HG03108 (cell line): Measurements from ENCODE around the gene KDM1B.
A peak's percentile ranks its signal among the peaks of the same experiment; 100 is the strongest.

ENCODE experiments used
- ATAC-seq: cut with Tn5 transposase; IDR thresholded peaks from one replicate; pipeline ENCODE4 v1.9.1; 2021; ENCODE audit warnings: moderate library complexity; ENCODE audit not compliant: unreplicated experiment

Gene KDM1B

DNA sequence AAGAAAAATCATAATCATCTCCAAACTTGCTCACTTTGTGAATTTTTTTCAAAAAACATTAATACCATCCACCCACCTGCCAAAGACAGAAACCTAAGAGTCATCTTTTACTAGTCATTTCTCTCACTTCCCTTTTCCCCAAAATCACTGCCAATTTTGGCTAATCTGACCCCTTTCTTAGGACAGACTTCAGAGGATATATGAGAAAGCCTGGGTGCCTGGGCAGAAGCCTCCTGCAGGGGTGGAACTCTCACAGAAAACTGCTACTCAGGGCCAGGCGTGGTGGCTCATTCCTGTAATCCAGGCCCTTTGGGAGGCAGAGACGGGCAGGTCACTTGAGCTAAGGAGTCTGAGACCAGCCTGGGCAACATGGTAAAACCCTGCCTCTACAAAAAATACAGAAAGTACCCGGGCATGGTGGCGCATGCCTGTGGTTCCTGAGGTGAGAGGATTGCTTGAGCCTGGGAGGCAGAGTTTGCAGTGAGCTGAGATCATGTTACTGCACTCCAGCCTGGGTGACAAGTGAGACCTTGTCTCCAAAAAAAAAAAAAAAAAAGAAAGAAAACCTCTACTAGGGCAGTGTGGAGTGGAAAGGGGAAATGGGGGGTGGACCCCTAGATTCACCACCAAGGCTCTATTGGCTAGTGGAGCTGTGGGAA is 105.4 kb downstream of the KDM1B start:
- ATAC-seq: peak; percentile 39

DNA sequence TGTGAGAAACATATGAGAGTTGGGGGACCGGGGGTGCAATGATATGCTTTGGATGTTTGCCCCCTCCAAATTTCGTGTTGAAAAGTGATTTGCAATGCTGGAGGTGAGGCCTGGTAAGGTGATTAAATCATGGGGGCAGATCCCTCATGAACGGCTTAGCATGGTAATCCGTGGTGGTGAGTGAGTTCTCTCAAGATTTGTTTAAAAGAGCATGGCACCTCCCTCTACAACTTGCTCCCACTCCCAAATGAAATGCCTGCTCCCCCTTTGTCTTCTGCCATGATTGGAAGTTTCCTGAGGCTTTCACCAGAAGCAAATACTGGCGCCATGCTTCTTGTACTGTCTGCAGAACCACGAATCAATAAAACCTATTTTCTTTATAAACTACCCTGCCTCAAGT is 106.7 kb downstream of the KDM1B start:
- ATAC-seq: no peak

DNA sequence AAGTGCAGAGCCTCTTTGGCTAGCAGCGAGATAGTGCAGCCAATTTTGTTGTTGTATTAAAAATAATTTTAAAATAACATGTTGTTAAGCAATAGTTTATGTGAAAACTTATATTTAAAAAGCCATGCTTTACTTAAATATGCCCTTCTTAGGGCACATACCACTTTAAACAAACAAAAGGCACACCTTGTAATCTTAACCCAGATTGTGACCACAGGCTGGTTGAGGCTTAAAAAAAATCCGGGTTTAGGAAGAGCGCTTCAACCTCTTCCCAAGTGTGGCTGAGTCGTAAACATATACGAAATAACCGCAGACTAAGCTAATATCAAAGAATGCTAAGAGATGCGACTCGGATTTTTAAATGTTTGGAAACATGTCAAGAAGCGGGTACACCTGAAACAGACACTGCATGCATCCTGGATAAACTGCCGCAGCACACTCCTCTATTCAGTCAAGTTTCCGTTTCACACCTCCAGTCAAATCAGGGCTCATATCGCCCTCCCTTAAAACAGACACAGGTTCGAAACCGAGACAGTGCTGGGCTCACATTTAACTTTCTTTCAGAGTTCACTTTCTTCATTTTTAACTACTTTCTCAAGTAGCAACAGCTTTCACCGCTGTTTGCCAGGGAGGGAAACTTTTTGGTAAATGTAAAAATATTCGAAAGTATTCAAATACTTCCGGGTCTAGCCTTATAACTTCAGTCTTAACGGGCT is 107.6 kb downstream of the KDM1B start:
- peak; percentile 51 for ATAC-seq

- ATAC-seq: peak; percentile 4
Measured at GRCh38 chr6:18263418-18264218, 108.4 kb downstream of the KDM1B start.

DNA sequence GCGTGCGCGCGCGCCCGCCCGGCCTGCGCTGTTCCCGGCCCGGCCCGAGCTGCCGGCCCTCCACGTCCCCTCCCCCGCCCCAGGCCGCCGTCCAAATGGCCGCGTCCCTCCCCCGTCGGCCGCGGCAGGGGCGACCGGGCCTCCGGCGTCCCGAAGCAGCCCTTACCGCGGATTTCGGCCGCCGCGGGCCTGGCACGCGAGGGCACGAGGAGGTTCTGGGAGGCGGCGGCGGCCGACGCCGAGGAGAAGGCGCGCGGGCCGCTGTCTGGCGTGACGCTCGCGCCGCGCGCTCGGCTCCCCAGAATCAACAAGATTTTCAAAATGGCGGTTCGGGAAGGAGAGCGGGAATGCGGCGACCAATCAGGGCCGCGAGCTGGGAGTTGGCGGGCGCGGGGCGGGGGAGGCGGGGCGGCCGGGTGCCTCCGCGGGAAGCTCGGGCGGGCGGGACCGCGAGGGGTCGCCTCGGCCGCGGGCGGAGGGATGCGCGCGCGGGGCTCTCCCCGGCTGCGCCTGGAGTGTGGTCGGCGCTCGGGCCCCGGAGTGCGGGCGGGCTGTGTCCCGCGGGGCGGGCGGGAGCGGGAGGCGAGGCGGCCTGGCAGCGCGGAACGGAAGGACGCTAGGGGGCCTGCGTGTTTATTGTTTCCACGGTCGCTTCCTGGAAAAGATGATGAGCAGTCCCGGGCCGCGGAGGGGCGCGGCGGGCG is 109.1 kb downstream of the KDM1B start, which contains the start of gene DEK:
TSS of gene DEK (minus strand) at position 312 of the 704 bp plus-strand sequence. CDS start 543 bp downstream, outside the sequence.
- ATAC-seq: peak; percentile 32

- ATAC-seq: no peak
Measured at GRCh38 chr6:18264923-18265377, 109.7 kb downstream of the KDM1B start.

DNA sequence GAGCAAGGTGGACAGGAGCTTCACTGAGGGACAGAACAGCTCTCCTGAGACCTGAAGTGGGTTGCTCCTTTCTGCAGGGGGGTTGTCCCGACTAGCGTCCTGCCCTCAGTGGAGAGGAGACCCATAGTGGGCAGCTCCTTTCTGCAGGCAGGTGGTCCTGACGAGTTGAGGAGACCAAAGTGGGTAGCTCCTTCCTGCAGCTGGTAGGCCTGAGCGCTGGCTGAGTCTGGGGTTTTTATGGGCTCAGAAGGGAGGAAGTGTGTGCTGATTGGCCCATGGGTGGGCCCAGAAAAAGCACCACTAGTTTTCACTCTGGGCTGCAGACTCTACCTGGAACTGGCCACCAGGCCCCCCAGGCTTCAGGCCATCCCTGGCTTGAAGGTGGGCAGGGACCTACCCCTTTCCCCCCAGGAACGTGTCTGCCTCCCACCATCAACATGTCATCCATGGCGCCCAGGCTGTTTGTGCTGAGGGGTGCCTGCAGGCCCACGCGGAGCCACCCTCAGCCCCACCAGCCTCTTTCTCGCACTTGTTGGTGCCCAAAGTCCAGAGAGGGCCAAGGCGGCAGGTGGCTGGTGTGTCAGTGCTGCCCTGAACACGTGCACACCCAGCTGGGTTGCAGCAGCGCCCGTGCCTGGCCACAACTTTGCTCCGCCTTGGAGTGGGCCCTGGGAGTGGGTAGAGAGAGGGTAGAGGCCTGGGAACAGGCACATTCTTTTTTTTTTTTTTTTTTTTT is 110.7 kb downstream of the KDM1B start:
- no peak for ATAC-seq

- no peak for ATAC-seq
Measured at GRCh38 chr6:18266523-18266912, 111.3 kb downstream of the KDM1B start.

DNA sequence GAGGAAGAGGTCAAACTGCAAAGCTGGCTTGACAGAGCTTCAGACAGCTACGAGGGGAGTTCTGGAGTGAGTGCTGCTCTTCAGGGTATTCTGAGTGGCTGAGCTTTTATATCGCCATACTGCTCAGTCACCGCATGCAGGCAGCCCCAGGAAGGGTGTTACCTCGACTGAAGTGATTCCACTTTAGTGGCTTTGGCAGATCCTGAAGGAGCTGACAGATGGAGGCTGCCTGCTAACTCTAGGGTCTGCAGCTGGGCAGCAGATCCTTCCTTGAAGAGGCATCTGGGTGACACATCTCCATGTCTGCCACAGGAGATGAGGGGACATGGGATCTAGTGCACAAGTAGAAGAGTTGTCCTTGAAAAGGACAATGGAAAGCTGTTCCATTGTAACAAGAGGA is 112.8 kb downstream of the KDM1B start:
- no peak for ATAC-seq

DNA sequence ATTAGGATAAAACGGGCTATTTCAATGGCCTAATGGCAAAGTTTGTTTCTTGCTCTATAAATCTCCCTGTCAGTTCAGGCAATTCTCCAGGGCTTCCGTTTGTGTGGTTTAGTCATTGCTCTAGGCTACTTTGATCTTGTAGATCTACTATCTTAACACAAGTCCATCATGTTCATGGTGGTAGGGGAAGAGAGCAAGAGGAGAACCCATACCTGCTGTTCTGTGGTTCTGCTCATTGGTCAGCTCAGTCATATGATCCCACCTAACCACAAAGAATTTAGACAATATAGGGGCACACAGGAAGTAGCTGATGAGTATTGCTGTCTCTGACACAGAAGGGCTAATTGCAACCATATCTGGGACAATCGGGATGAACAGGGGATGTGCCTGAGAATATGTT is 114.0 kb downstream of the KDM1B start:
- ATAC-seq: no peak

- ATAC-seq: no peak
Measured at GRCh38 chr6:18269717-18270116, 114.5 kb downstream of the KDM1B start.

GRCh38 chr6:18270216-18270615 is 115.0 kb downstream of the KDM1B start:
- no peak for ATAC-seq
